ENCODE results near the gene PI4K2A.

Gene PI4K2A

GRCh38 chr10:97707134-97707861, 66.8 kb downstream of the PI4K2A start:
- DNase-seq (ENCODE audit: low spot score): no peak

GRCh38 chr10:97708167-97708566, 67.7 kb downstream of the PI4K2A start:
- no peak for DNase-seq (ENCODE audit: low spot score)

DNA sequence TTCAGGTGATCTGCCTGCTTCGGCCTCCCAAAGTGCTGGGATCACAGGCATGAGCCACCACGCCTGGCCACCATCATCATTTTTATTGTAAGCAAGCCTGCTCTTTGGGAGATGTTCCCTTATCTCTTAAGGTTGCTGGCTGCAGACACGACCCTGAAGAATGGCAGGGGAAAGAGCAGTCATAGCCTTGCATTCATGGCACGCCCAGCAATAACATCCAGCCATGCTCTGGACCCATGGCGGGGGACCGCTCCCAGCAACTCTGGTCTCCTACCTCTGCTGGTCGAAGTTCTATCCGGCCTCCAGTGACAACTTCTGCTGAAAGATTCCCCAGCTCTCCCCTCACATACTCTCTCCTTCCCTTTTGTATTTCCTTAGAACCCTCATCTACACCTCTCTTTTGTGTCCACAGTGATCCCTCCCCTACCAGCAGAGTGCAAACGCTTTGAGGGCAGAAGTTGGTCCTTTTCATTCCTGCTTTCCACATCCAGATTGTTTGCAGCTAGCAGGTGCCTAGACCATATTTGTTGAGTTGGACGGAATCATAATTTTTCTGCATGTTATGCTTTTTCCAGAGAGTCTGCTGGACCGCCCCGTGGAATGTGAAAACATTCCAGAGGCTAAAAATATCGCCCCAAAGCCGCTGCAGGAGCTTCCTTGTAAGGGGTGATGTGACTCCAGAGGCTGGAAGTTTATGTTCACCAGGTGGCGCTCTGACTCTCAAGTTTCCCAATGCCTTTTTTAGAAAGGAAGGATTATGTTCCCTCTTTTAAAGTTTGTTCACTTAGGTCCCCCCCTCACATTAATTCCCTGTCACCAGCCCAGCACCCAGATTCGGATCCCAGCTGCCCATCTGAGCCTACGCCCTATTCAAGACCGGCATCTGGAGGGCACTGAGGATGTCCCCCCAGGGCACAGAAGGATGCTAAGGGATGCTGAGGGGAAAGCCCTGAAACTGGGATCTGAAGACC, 68.8 kb downstream of the PI4K2A start:
- DNase-seq (ENCODE audit: low spot score): no peak

- DNase-seq (ENCODE audit: low spot score): no peak
Observed at GRCh38 chr10:97711640-97712572, 71.4 kb downstream of the PI4K2A start.

DNA sequence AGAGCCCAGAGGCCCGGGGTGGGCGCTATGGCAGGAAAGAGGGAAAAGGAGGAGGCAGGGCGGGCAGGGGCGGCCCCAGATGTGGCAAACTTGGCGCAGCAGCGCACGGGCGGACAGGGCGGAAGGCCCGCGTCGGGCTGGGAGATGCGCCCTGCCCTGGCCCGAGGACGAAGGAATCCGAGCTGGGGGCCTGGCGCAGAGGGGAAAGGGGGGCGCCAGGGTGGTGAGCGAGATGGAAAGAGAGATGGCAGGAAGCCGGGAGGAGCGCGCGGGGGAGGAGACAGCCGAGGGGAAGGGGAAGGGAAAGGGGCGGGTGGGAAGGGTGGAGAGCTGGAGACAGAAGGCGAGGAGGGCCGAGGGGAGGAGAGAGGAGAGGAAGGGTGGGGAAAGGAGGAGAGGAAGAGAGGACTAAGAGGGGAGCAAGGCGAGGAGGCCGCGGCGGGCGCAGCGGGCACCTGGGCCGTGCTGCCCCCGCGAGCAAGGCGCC, 72.9 kb downstream of the PI4K2A start, which contains the start of gene MARVELD1:
TSS of gene MARVELD1 (plus strand) at position 392 of the 487 bp plus-strand sequence. CDS start 147 bp downstream, outside the sequence.
- no peak for DNase-seq (ENCODE audit: low spot score)

DNA sequence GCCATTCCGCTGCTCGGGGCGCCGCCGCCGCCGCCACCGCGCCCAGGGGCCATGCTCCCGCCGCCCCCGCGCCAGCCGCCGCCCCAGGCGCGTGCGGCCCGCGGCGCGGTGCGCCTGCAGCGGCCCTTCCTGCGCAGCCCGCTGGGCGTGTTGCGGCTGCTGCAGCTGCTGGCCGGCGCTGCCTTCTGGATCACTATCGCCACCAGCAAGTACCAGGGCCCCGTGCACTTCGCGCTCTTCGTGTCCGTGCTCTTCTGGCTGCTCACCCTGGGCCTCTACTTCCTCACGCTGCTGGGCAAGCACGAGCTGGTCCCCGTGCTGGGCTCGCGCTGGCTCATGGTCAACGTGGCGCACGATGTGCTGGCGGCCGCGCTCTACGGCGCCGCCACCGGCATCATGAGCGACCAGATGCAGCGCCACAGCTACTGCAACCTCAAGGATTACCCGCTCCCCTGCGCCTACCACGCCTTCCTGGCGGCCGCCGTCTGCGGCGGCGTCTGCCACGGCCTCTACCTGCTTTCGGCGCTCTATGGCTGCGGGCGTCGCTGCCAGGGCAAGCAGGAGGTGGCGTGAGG, 73.4 kb downstream of the PI4K2A start:
- peak; percentile 72 for DNase-seq (ENCODE audit: low spot score)

- DNase-seq (ENCODE audit: low spot score): peak; percentile 60
Observed at GRCh38 chr10:97714401-97715258, 74.2 kb downstream of the PI4K2A start.

DNA sequence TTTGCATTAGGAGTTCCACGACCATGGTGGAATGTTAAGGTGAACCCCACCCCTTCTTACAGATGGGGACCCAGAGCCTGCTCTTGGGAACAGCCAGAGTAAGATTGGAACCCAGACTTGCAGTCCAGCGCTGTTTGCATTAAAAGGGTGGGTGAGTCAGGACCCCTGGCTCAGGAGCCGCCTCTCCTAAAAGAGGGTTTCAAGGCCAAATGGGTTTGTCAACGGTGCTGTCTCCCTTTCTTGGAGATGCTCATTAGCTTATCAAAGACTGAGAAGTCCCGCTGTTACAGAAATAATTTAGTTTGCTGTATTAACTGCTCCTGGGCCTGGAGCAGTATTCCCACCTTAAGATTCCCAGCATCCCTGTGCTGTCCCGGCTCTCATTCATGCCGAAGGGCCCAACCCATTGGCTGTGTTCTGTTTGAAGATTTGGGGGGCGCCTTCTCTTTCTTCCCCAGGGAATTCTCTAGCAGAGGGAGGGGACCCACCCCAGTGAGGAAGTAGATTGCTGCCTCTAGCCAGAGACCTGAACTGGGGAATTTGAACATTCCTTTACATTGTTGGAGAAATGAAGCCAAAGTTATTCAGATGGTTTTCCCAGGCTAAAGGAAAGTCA, 74.9 kb downstream of the PI4K2A start:
- DNase-seq (ENCODE audit: low spot score): no peak

DNA sequence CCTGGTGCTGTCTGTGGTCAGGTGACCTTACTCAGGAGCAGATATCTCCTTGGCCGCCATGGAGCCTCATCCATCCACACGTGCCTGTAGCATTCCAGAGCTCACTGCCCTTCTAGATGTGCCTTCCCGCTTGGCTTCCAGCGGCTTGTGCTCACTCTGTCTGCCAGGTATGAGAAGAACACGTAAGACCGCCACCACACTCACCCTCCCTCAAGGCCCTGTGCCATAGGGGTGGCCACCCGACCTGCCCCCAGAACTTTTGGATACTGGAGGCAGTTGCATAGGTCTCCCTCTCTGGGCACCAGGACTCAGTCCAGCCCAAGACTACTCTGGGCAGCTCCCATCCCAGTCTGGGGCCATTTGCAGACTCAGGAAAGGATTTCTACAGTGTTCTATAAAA, 77.2 kb downstream of the PI4K2A start:
- no peak for DNase-seq (ENCODE audit: low spot score)

DNA sequence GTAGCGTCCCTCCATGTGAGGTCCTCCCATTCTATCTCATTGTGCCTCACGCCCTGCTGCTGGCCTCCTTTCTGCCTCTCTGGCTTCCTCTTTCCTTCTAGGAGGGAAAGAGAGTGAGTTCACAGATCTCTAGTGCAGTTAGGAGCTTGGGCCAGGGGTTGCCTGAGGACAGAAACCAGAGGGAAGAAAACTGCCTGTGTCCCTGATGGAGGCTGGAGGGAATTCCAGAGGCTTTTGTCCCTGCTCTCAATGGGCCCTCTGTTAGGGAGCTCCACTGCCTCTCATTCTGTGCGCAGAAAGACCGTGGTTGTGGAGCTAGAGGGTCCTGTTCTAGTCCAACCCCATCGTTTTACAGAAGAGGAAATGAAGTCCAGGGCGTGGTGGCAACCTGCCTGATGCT, 77.7 kb downstream of the PI4K2A start:
- no peak for DNase-seq (ENCODE audit: low spot score)

- DNase-seq (ENCODE audit: low spot score): no peak
Observed at GRCh38 chr10:97718659-97719142, 78.2 kb downstream of the PI4K2A start.

DNA sequence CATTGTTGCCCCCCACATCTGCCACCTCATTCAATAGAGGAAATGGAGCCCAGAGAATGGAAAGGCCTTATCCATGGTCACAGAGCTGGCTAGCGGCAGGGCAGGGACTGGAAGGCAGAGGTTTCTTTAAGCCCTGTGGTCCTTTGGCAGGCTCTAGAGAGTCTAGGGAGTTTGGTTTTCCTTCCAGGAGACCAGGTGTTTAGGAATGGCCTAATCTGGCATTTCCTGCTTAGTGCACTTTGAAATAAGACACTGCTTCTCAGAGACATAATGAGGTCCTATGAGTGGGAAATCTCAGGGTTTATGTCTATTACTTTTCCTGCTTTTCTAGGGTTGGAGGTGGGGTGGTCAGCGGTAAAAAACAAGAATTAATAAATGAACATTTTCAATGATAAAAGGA, 79.1 kb downstream of the PI4K2A start:
- no peak for DNase-seq (ENCODE audit: low spot score)

GRCh38 chr10:97721871-97722780, 81.7 kb downstream of the PI4K2A start:
- DNase-seq (ENCODE audit: low spot score): no peak

DNA sequence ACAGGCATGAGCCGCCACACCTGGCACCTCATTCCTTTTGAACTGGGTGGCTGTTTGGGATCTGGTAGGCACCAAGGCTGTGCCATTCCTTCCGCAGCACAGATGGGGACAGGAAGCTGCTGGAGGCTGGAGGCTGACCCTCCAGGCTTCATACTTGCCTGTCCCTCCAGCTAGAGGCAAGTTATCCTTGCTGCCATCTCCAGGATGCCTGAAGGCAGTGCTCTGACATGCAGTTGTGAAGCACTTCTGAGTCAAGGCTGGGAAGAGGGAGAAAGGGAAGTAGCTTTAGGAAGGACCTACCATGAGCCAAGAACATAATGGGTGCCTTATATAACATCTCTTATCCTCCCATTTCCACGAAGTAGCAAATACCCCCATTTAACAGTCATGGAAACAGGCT, 82.5 kb downstream of the PI4K2A start:
- no peak for DNase-seq (ENCODE audit: low spot score)

- no peak for DNase-seq (ENCODE audit: low spot score)
Observed at GRCh38 chr10:97724341-97724941, 84.0 kb downstream of the PI4K2A start.
